ENCODE measurements around the gene C4B.
"Not testable (repeated sequence)": the region's sequence is repeated elsewhere in the genome, so short reads cannot be mapped to it uniquely, and the experiment has no call there.

- TF ChIP-seq CTCF, POLR2A (IDR thresholded peaks at IDR 0.05): not testable (repeated sequence)
Measured at GRCh38 chr6:32022100-32022499, 7.5 kb downstream of the C4B start.
